A673 (cell line): ENCODE data around the gene SPACA4.

Experiments used
- EZH2 ChIP-seq: fragments of 200-600 bp; sonication (generic); IDR thresholded peaks from 2 replicates; pipeline ENCODE4 v1.6.1; 2017; ENCODE audit warnings: borderline replicate concordance, low read depth, mild to moderate bottlenecking, mixed read lengths, antibody characterized with exemption, low read length; ENCODE audit not compliant: poor library complexity, severe bottlenecking
- TF ChIP-seq, protein P1 (sequence below): fragments of 300-800, 200-600 bp; sonication (generic); conservative IDR thresholded peaks from 2 replicates; pipeline ENCODE4 v1.5.1; 2017; ENCODE audit warnings: low read depth, mild to moderate bottlenecking, antibody characterized with exemption, low read length, moderate library complexity, mixed read lengths

- TF ChIP-seq, protein P1, sequence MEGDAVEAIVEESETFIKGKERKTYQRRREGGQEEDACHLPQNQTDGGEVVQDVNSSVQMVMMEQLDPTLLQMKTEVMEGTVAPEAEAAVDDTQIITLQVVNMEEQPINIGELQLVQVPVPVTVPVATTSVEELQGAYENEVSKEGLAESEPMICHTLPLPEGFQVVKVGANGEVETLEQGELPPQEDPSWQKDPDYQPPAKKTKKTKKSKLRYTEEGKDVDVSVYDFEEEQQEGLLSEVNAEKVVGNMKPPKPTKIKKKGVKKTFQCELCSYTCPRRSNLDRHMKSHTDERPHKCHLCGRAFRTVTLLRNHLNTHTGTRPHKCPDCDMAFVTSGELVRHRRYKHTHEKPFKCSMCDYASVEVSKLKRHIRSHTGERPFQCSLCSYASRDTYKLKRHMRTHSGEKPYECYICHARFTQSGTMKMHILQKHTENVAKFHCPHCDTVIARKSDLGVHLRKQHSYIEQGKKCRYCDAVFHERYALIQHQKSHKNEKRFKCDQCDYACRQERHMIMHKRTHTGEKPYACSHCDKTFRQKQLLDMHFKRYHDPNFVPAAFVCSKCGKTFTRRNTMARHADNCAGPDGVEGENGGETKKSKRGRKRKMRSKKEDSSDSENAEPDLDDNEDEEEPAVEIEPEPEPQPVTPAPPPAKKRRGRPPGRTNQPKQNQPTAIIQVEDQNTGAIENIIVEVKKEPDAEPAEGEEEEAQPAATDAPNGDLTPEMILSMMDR, result no peak
- no peak for TF ChIP-seq EZH2
Observed at GRCh38 chr19:48587387-48587786, 19.2 kb upstream of the SPACA4 start.
